C4-2B (cell line): ENCODE data around the gene CFAP126.

Experiments used
- ZFX ChIP-seq: fragments of 450-650 bp; IDR thresholded peaks from 2 replicates; pipeline ENCODE4 v1.6.1; 2017
- TF ChIP-seq, protein P1 (sequence below): fragments of 450-650 bp; conservative IDR thresholded peaks from 2 replicates; pipeline ENCODE4 v1.5.1; 2017; ENCODE audit warnings: mild to moderate bottlenecking

DNA sequence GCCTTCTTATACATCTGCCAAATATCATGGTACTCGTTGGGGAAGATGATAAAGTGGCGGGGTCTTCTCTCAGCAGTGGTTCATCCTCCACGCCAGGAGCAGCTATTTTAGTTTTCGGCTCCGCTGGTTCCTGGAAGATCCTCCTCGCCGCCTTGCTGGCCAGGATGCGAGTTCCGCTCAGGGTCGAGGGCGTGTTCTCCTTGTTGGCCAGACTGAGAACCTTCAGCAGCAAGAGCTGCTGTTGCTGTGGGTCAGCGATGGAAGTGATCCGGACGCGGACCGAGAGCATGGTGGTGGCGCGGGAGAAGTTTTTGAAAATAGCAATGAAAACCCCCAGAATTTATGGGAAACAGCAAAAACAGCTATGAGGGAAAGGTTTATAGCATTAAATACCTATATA, 11.4 kb upstream of the CFAP126 start:
- TF ChIP-seq ZFX: no peak
- TF ChIP-seq, protein P1, sequence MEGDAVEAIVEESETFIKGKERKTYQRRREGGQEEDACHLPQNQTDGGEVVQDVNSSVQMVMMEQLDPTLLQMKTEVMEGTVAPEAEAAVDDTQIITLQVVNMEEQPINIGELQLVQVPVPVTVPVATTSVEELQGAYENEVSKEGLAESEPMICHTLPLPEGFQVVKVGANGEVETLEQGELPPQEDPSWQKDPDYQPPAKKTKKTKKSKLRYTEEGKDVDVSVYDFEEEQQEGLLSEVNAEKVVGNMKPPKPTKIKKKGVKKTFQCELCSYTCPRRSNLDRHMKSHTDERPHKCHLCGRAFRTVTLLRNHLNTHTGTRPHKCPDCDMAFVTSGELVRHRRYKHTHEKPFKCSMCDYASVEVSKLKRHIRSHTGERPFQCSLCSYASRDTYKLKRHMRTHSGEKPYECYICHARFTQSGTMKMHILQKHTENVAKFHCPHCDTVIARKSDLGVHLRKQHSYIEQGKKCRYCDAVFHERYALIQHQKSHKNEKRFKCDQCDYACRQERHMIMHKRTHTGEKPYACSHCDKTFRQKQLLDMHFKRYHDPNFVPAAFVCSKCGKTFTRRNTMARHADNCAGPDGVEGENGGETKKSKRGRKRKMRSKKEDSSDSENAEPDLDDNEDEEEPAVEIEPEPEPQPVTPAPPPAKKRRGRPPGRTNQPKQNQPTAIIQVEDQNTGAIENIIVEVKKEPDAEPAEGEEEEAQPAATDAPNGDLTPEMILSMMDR: no peak
